Prostate gland (tissue), 2 donors: ENCODE results near the gene ARFGEF3. TPM values are rescaled to one million over a fixed set of nuclear protein-coding genes. Genes with fewer than 3 reads are reported as not detected.

Experiments
- DNase-seq: peaks from one replicate; pipeline ENCODE4 v3.0.0-alpha.2; 2019; ENCODE audit warnings: low spot score
- H3K27ac ChIP-seq, 2 donors: fragments of 200-600 bp; sonication (generic); 2 replicates each; pipeline ENCODE4 v1.5.1; 2017 to 2019
- H3K27me3 ChIP-seq: fragments of 200-600 bp; sonication (generic); replicated peaks from 2 replicates; pipeline ENCODE4 v1.5.1; 2019; ENCODE audit not compliant: insufficient read depth
- H3K36me3 ChIP-seq, 2 donors: fragments of 200-600 bp; sonication (generic); 1 replicate in 1 of 2; 2 replicates in 1 of 2; pipeline versions ENCODE4 v1.5.1 to v1.8.1; 2017 to 2019
- H3K4me1 ChIP-seq: fragments of 200-600 bp; sonication (generic); replicated peaks from 2 replicates; pipeline ENCODE4 v1.5.1; 2019
- H3K4me3 ChIP-seq, 2 donors: fragments of 200-600 bp; sonication (generic); 2 replicates each; pipeline ENCODE4 v1.5.1; 2017 to 2019
- H3K9me3 ChIP-seq: fragments of 200-600 bp; sonication (generic); 2 replicates; pipeline ENCODE4 v1.5.1; 2017
- CTCF ChIP-seq, 4 experiments: fragments of 200-600 bp in 2 of 4; fragments of 450-650 bp in 2 of 4; sonication (generic) in 2 of 4; IDR thresholded peaks; 1 replicate in 3 of 4; 2 replicates in 1 of 4; pipeline ENCODE4 v1.5.1; 2016 to 2019; ENCODE audit warnings: antibody characterized with exemption in 4 of 4, mild to moderate bottlenecking in 2 of 4, moderate library complexity in 2 of 4
- POLR2A ChIP-seq: fragments of 450-650 bp; IDR thresholded peaks from one replicate; pipeline ENCODE4 v1.6.1; 2016; ENCODE audit warnings: antibody characterized with exemption, mild to moderate bottlenecking
- POLR2AphosphoS5 ChIP-seq: sonication (generic); formaldehyde crosslinking; IDR thresholded peaks from one replicate; pipeline ENCODE4 v1.6.1; 2017; ENCODE audit warnings: antibody characterized with exemption
- WGBS: methylation state at CpG from one replicate; pipeline ENCODE4 v1.1.5; 2018; 5-methylcytosine and 5-hydroxymethylcytosine counted together
- intact Hi-C: fragments of 100-400 bp; cut with DNase I; formaldehyde crosslinking; loops from one replicate; pipeline ENCODE4 v1.14.2; 2022
- total RNA-seq, 2 donors: library from RNA; depleted of rRNA; stranded (reverse); fragments of >200 nt; gene quantifications; one replicate each; pipeline ENCODE4 v1.1.0, GENCODE V29; 2016

Gene ARFGEF3
- total RNA-seq, 2 donors from 2014 or later, result 41.0 to 80.1 TPM

GRCh38 chr6:138248878-138249277, 87.1 kb downstream of the ARFGEF3 start:
- DNase-seq, result no peak
- H3K27ac ChIP-seq, result peak overlapping the region in 1 of 2 donors; percentile 87
- H3K9me3 ChIP-seq, result no peaks in the 10 kb centered on the region
- TF ChIP-seq POLR2AphosphoS5 (no peak), POLR2A (no peak), CTCF (IDR thresholded peaks at IDR 0.05) (no peak)
- H3K36me3 ChIP-seq, result no peaks in the 10 kb centered on the region
- H3K4me1 ChIP-seq, result no peaks in the 10 kb centered on the region
- intact Hi-C loops, result no loop called here
- H3K4me3 ChIP-seq, result no peak overlapping the region
- WGBS, result 69% methylated on average over 1 of the region's 1 CpG
- no peaks in the 10 kb centered on the region for H3K27me3 ChIP-seq

- H3K27me3 ChIP-seq, result no peaks in the 10 kb centered on the region
- H3K4me3 ChIP-seq, result no peak overlapping the region
- no peaks in the 10 kb centered on the region for H3K9me3 ChIP-seq
- TF ChIP-seq CTCF (IDR thresholded peaks at IDR 0.05) (no peak), POLR2AphosphoS5 (no peak), POLR2A (no peak)
- WGBS, result 98% methylated on average over 4 of the region's 4 CpGs
- DNase-seq, result no peak
- no peaks in the 10 kb centered on the region for H3K4me1 ChIP-seq
- no peaks in the 10 kb centered on the region for H3K36me3 ChIP-seq
- intact Hi-C loops, result no loop called here
- H3K27ac ChIP-seq, result peak overlapping the region; percentile 68 to 87
Measured at GRCh38 chr6:138250053-138250452, 88.3 kb downstream of the ARFGEF3 start.

- H3K4me3 ChIP-seq, result no peak overlapping the region
- H3K36me3 ChIP-seq, result no peaks in the 10 kb centered on the region
- 44% methylated on average over 16 of the region's 16 CpGs for WGBS
- peak overlapping the region; percentile 68 to 87 for H3K27ac ChIP-seq
- peak; percentile 77 for DNase-seq
- H3K9me3 ChIP-seq, result no peaks in the 10 kb centered on the region
- H3K4me1 ChIP-seq, result no peaks in the 10 kb centered on the region
- H3K27me3 ChIP-seq, result no peaks in the 10 kb centered on the region
- no peak for TF ChIP-seq POLR2A
- peak; percentile 82 for TF ChIP-seq POLR2AphosphoS5
- intact Hi-C loops, result no loop called here
Measured at GRCh38 chr6:138250513-138251247, 88.9 kb downstream of the ARFGEF3 start.

GRCh38 chr6:138253731-138254130, 92.0 kb downstream of the ARFGEF3 start:
- Histone ChIP-seq H3K4me3 (no peak overlapping the region), H3K9me3 (no peaks in the 10 kb centered on the region), H3K4me1 (peaks cover 7% of the 10 kb centered on the region), H3K36me3 (no peaks in the 10 kb centered on the region), H3K27ac (no peak overlapping the region), H3K27me3 (no peaks in the 10 kb centered on the region)
- intact Hi-C loops, result no loop called here
- 94% methylated on average over 11 of the region's 11 CpGs for WGBS
- TF ChIP-seq CTCF (IDR thresholded peaks at IDR 0.05) (no peak), POLR2A (no peak)
- DNase-seq, result no peak

GRCh38 chr6:138255443-138255842, 93.7 kb downstream of the ARFGEF3 start:
- intact Hi-C loops, result no loop called here
- Histone ChIP-seq H3K36me3 (no peaks in the 10 kb centered on the region), H3K27ac (peak overlapping the region in 1 of 2 donors; percentile 91), H3K9me3 (no peaks in the 10 kb centered on the region), H3K4me3 (no peak overlapping the region), H3K27me3 (no peaks in the 10 kb centered on the region), H3K4me1 (peaks cover 8% of the 10 kb centered on the region)
- 92% methylated on average over 20 of the region's 20 CpGs for WGBS
- TF ChIP-seq POLR2AphosphoS5, result no peak
- no peak for DNase-seq

- TF ChIP-seq POLR2A, result no peak
- no peak for TF ChIP-seq POLR2AphosphoS5
- no peak for TF ChIP-seq CTCF (IDR thresholded peaks at IDR 0.05)
- intact Hi-C loops, result no loop called here
- H3K27me3 ChIP-seq, result no peaks in the 10 kb centered on the region
- 95% methylated on average over 1 of the region's 1 CpG for WGBS
- H3K9me3 ChIP-seq, result no peaks in the 10 kb centered on the region
- H3K36me3 ChIP-seq, result no peaks in the 10 kb centered on the region
- peak overlapping the region; percentile 65 to 91 for H3K27ac ChIP-seq
- H3K4me1 ChIP-seq, result peaks cover 8% of the 10 kb centered on the region
- H3K4me3 ChIP-seq, result no peak overlapping the region
- DNase-seq, result no peak
Measured at GRCh38 chr6:138257638-138258040, 95.9 kb downstream of the ARFGEF3 start.
